GM12878 (cell line): ENCODE results near the gene DAAM2. TPM values are rescaled to one million over a fixed set of nuclear protein-coding genes. Genes with fewer than 3 reads are reported as not detected.

Source experiments
- ATAC-seq: fragments of 200-7000 bp; cut with Tn5 transposase; 3 replicates; pipeline ENCODE4 v1.9.1; 2020; ENCODE audit warnings: mild to moderate bottlenecking, moderate library complexity
- BruUV-seq: library from RNA; stranded (reverse); fragments of 400-500 nt; replicated peaks from 2 replicates; lab custom pipeline; 2021; lab: Mats Ljungman, UMichigan
- CTCF ChIA-PET: fragments of 300-600 bp; sonication (Branson Sonifier 250); formaldehyde crosslinking; extraction: SDS; loops from one replicate; lab custom pipeline; 2021; ENCODE audit warnings: inconsistent platforms; lab: Yijun Ruan, JAX
- POLR2A ChIA-PET: fragments of 350-600 bp; formaldehyde crosslinking; extraction: SDS; loops from one replicate; lab custom pipeline; 2021; ENCODE audit warnings: inconsistent platforms; lab: Charles Lee
- RAD21 ChIA-PET: fragments of 300-600 bp; sonication (Branson Sonifier 250); formaldehyde crosslinking; loops from one replicate; lab custom pipeline; 2023; ENCODE audit warnings: antibody characterized with exemption; ENCODE audit not compliant: unreplicated experiment; lab: Charles Lee
- SMC1A ChIA-PET: fragments of 300-600 bp; sonication (Branson Sonifier 250); formaldehyde crosslinking; loops from one replicate; lab custom pipeline; 2023; ENCODE audit not compliant: unreplicated experiment, uncharacterized antibody; lab: Charles Lee
- DNase-seq: peaks from one replicate; pipeline ENCODE4 v3.0.0-alpha.2; 2011; ENCODE audit warnings: low read depth, low spot score
- FAIRE-seq: peaks from 3 replicates; lab custom pipeline; 2011; peaks lifted over from hg19 to GRCh38; lab: Jason Lieb, UNC
- H2AFZ ChIP-seq: 2 replicates; pipeline ENCODE4 v1.6.0; 2011; ENCODE audit warnings: low read depth, low read length, control low read depth; ENCODE audit not compliant: control insufficient read depth
- H3K27ac ChIP-seq: 2 replicates; pipeline ENCODE4 v1.5.1; 2011; ENCODE audit warnings: control low read depth; ENCODE audit not compliant: control insufficient read depth, insufficient read depth
- H3K27me3 ChIP-seq, 2 experiments: replicated peaks in 1 of 2; 2 replicates each; pipeline versions ENCODE4 v1.6.0 to v1.6.1; 2011; ENCODE audit warnings: low read length in 1 of 2; ENCODE audit not compliant: control insufficient read depth in 2 of 2, insufficient read depth in 2 of 2
- H3K36me3 ChIP-seq, 2 experiments: 2 replicates each; pipeline ENCODE4 v1.5.1; 2011; ENCODE audit warnings: low read length in 1 of 2; ENCODE audit not compliant: control insufficient read depth in 2 of 2, insufficient read depth in 2 of 2
- H3K4me1 ChIP-seq: 2 replicates; pipeline ENCODE4 v1.6.1; 2011; ENCODE audit warnings: mild to moderate bottlenecking, low read length, moderate library complexity, mixed read lengths; ENCODE audit not compliant: control insufficient read depth, insufficient read depth
- H3K4me2 ChIP-seq: 2 replicates; pipeline ENCODE4 v1.6.0; 2011; ENCODE audit warnings: control low read depth; ENCODE audit not compliant: control insufficient read depth, insufficient read depth
- H3K4me3 ChIP-seq: fragments of 200-600 bp; sonication (generic); 2 replicates; pipeline ENCODE4 v1.5.1; 2016
- H3K79me2 ChIP-seq: 2 replicates; pipeline ENCODE4 v1.6.0; 2011; ENCODE audit warnings: low read length; ENCODE audit not compliant: control insufficient read depth, insufficient read depth
- H3K9ac ChIP-seq: 2 replicates; pipeline ENCODE4 v1.8.0; 2011; ENCODE audit warnings: low read length, control low read depth, mixed read lengths; ENCODE audit not compliant: control insufficient read depth, insufficient read depth
- H3K9me3 ChIP-seq: replicated peaks from 3 replicates; pipeline ENCODE4 v1.5.1; 2011; ENCODE audit warnings: mild to moderate bottlenecking, low read length; ENCODE audit not compliant: control insufficient read depth, insufficient read depth
- H4K20me1 ChIP-seq: 2 replicates; pipeline ENCODE4 v1.6.0; 2011; ENCODE audit not compliant: control insufficient read depth, insufficient read depth
- ATF2 ChIP-seq: IDR thresholded peaks from 2 replicates; pipeline ENCODE4 v1.6.1; 2012; ENCODE audit warnings: low read length, inconsistent platforms
- ATF3 ChIP-seq: IDR thresholded peaks from 2 replicates; pipeline ENCODE4 v1.6.1; 2011; ENCODE audit warnings: low read depth, mild to moderate bottlenecking, low read length, moderate library complexity, borderline replicate concordance; ENCODE audit errors: extremely low read depth
- ATF7 ChIP-seq: fragments of 450-650 bp; IDR thresholded peaks from 2 replicates; pipeline ENCODE4 v1.6.1; 2016; ENCODE audit warnings: low read depth, mild to moderate bottlenecking
- HDAC2 ChIP-seq: fragments of 200-600 bp; sonication (generic); IDR thresholded peaks from 2 replicates; pipeline ENCODE4 v1.6.1; 2017
- HSF1 ChIP-seq: fragments of 150-350 bp; IDR thresholded peaks from 2 replicates; pipeline ENCODE4 v1.6.1; 2014; ENCODE audit warnings: mild to moderate bottlenecking, low read depth, low read length
- JUNB ChIP-seq: IDR thresholded peaks from 2 replicates; pipeline ENCODE4 v1.6.1; 2016; ENCODE audit warnings: antibody characterized with exemption, mild to moderate bottlenecking
- NFYB ChIP-seq: IDR thresholded peaks from 2 replicates; pipeline ENCODE4 v1.6.1; 2011; ENCODE audit warnings: low read depth, mild to moderate bottlenecking, low read length, improper control_type of control experiment, moderate library complexity; ENCODE audit not compliant: insufficient read depth
- POU2F2 ChIP-seq: IDR thresholded peaks from 3 replicates; pipeline ENCODE4 v1.6.1; 2011; ENCODE audit warnings: low read depth, mild to moderate bottlenecking, low read length, borderline replicate concordance
- PRDM15 ChIP-seq: fragments of 450-650 bp; formaldehyde crosslinking; IDR thresholded peaks from 2 replicates; pipeline ENCODE4 v1.4.0; 2020; ENCODE audit warnings: mild to moderate bottlenecking, moderate library complexity
- RAD51 ChIP-seq: fragments of 450-650 bp; IDR thresholded peaks from 2 replicates; pipeline ENCODE4 v1.6.1; 2016; ENCODE audit warnings: moderate library complexity, mild to moderate bottlenecking, inconsistent platforms
- SMC3 ChIP-seq: IDR thresholded peaks from 2 replicates; pipeline ENCODE4 v1.6.1; 2011; ENCODE audit warnings: low read length, improper control_type of control experiment, borderline replicate concordance
- STAT3 ChIP-seq: IDR thresholded peaks from 2 replicates; pipeline ENCODE4 v1.6.1; 2011; ENCODE audit warnings: low read depth, low read length, improper control_type of control experiment
- SUPT20H ChIP-seq: IDR thresholded peaks from 2 replicates; pipeline ENCODE4 v1.6.1; 2011; ENCODE audit warnings: low read depth, mild to moderate bottlenecking, low read length, moderate library complexity, borderline replicate concordance; ENCODE audit not compliant: control insufficient read depth
- ZSCAN29 ChIP-seq: fragments of 450-650 bp; IDR thresholded peaks from 2 replicates; pipeline ENCODE4 v1.6.1; 2017; ENCODE audit warnings: mild to moderate bottlenecking, moderate library complexity
- WGBS: methylation state at CpG from one replicate; pipeline ENCODE4 v1.1.6; 2016; ENCODE audit warnings: low lambda C conversion rate; ENCODE audit not compliant: insufficient replicate concordance, insufficient coverage; ENCODE audit errors: missing lambda C conversion rate; 5-methylcytosine and 5-hydroxymethylcytosine counted together
- in situ Hi-C: fragments of 300-500 bp; cut with MboI; formaldehyde crosslinking; loops from 9 replicates; pipeline ENCODE4 v1.14.3; 2018; ENCODE audit warnings: mixed read lengths
- intact Hi-C: fragments of 100-400 bp; cut with micrococcal nuclease; formaldehyde crosslinking; loops from one replicate; pipeline ENCODE4 v1.14.2; 2022; ENCODE audit not compliant: unreplicated experiment
- polyA plus RNA-seq, 11 experiments: library from polyadenylated mRNA; depleted of rRNA in 4 of 11; unstranded in 6 of 11; stranded (reverse) in 5 of 11; fragments of >200 nt; fragmentation: Nextera tagmentation in 4 of 11; fragmentation: Illumina TruSeq in 1 of 11; extraction: Ambion mirVana in 4 of 11; extraction: Trizol in 1 of 11; gene quantifications; 1 replicate in 1 of 11; 2 replicates in 10 of 11; pipeline versions ENCODE4 v1.2.1 to v1.2.3, GENCODE V29; 2011 to 2016; ENCODE audit warnings: inconsistent platforms in 2 of 11, missing spikeins in 2 of 11, low read depth in 1 of 11
- total RNA-seq, 4 experiments: library from RNA; depleted of rRNA in 3 of 4; stranded (reverse); fragments of >200 nt in 3 of 4; fragmentation: Illumina TruSeq in 1 of 4; extraction: Trizol in 1 of 4; gene quantifications; 2 replicates each; pipeline versions ENCODE4 v1.2.1 to v1.2.3, GENCODE V29; 2013 to 2021

DAAM2 gene
- total and polyA plus RNA-seq, 10 of the 15 experiments (the other 5 are each of a cell fraction or from before 2014, with no cell fraction given), result 0.05 to 0.22 TPM; not detected in 8

GRCh38 chr6:39760226-39760952, 31.8 kb upstream of the DAAM2 start:
- CTCF ChIA-PET, result interaction anchor here (0.6 kb wide), 1 partner anchor 381 kb away, joined by 3 read pairs; no protein-coding TSS in a partner anchor
- BruUV-seq, result no TSS peak
- no peak overlapping the region for H2AFZ ChIP-seq
- H3K4me2 ChIP-seq, result no peak overlapping the region
- H3K4me1 ChIP-seq, result no peaks in the 10 kb centered on the region
- H3K27me3 ChIP-seq, result no peaks in the 10 kb centered on the region
- no peak for FAIRE-seq
- intact Hi-C loops (no loop called here), in situ Hi-C loops (no loop called here)
- no peak overlapping the region for H3K27ac ChIP-seq
- DNase-seq, result no peak
- 26% methylated on average over 3 of the region's 3 CpGs for WGBS
- no peaks in the 10 kb centered on the region for H3K36me3 ChIP-seq
- H3K79me2 ChIP-seq, result no peaks in the 10 kb centered on the region
- no peaks in the 10 kb centered on the region; the same call in 2 of the 3 replicates for H3K9me3 ChIP-seq
- POLR2A ChIA-PET, result no interaction called here
- RAD21 ChIA-PET, result interaction anchor here (0.9 kb wide), 1 partner anchor 150 kb away, joined by 3 read pairs; no protein-coding TSS in a partner anchor
- no peaks in the 10 kb centered on the region for H4K20me1 ChIP-seq
- H3K9ac ChIP-seq, result no peak overlapping the region
- no peak for ATAC-seq
- SMC1A ChIA-PET, result interaction anchor here (0.6 to 1.3 kb wide), 2 partner anchors 54 to 110 kb away, joined by 3 read pairs; no protein-coding TSS in a partner anchor
- no peak overlapping the region for H3K4me3 ChIP-seq
- TF ChIP-seq HDAC2 (no peak), ATF3 (no peak), SUPT20H (no peak), POU2F2 (no peak), SMC3 (no peak), JUNB (no peak), NFYB (no peak), STAT3 (no peak), ATF2 (no peak), ATF7 (no peak), ZSCAN29 (no peak), PRDM15 (CRISPR knock-in tag) (no peak), RAD51 (no peak), HSF1 (no peak)
